HG03460 (cell line): ENCODE measurements around the gene RNF186.

ENCODE experiments used
- ATAC-seq: cut with Tn5 transposase; IDR thresholded peaks from one replicate; pipeline ENCODE4 v1.9.1; 2021; ENCODE audit not compliant: unreplicated experiment

RNF186 gene

GRCh38 chr1:19768353-19769210 is 46.5 kb downstream of the RNF186 start:
- no peak for ATAC-seq

GRCh38 chr1:19765623-19766022 is 49.5 kb downstream of the RNF186 start:
- ATAC-seq = no peak

GRCh38 chr1:19764848-19765247 is 50.2 kb downstream of the RNF186 start:
- no peak for ATAC-seq
